Parathyroid adenoma (tissue), 2 donors: Measurements from ENCODE around the gene TPX2.
A peak's percentile ranks its signal among the peaks of the same experiment; 100 is the strongest.

ENCODE experiments used
- H2AFZ ChIP-seq: fragments of 300-600 bp; sonication (generic); one replicate; pipeline ENCODE4 v1.7.0; 2017; ENCODE audit warnings: antibody characterized with exemption, mild to moderate bottlenecking
- H3K27ac ChIP-seq: fragments of 300-600 bp; sonication (generic); one replicate; pipeline ENCODE4 v1.7.0; 2017
- H3K27me3 ChIP-seq: fragments of 300-600 bp; sonication (generic); one replicate; pipeline ENCODE4 v1.7.0; 2017; ENCODE audit warnings: low read length; ENCODE audit not compliant: control insufficient read depth, insufficient read depth
- H3K36me3 ChIP-seq: fragments of 300-600 bp; sonication (generic); one replicate; pipeline ENCODE4 v1.7.0; 2017; ENCODE audit warnings: low read length; ENCODE audit not compliant: control insufficient read depth, insufficient read depth
- H3K4me1 ChIP-seq: fragments of 300-600 bp; sonication (generic); one replicate; pipeline ENCODE4 v1.7.0; 2017; ENCODE audit warnings: control low read depth
- H3K4me2 ChIP-seq: fragments of 300-600 bp; sonication (generic); one replicate; pipeline ENCODE4 v1.7.0; 2017; ENCODE audit warnings: low read length
- H3K4me3 ChIP-seq: fragments of 300-600 bp; sonication (generic); one replicate; pipeline ENCODE4 v1.7.0; 2017; ENCODE audit warnings: low read depth, low read length
- H3K79me2 ChIP-seq: fragments of 300-600 bp; sonication (generic); one replicate; pipeline ENCODE4 v1.7.0; 2017; ENCODE audit warnings: control low read depth
- H3K9ac ChIP-seq: fragments of 300-600 bp; sonication (generic); one replicate; pipeline ENCODE4 v1.7.0; 2017; ENCODE audit warnings: mild to moderate bottlenecking
- H3K9me3 ChIP-seq: fragments of 300-600 bp; sonication (generic); one replicate; pipeline ENCODE4 v1.7.0; 2017; ENCODE audit warnings: low read length; ENCODE audit not compliant: control insufficient read depth
- TF ChIP-seq, protein P1 (sequence below): fragments of 300-600 bp; sonication (generic); IDR thresholded peaks from one replicate; pipeline ENCODE4 v1.7.0; 2017; ENCODE audit warnings: antibody characterized with exemption, mild to moderate bottlenecking
- donor health status: primary hyperparathyroidism.

TPX2 gene

DNA sequence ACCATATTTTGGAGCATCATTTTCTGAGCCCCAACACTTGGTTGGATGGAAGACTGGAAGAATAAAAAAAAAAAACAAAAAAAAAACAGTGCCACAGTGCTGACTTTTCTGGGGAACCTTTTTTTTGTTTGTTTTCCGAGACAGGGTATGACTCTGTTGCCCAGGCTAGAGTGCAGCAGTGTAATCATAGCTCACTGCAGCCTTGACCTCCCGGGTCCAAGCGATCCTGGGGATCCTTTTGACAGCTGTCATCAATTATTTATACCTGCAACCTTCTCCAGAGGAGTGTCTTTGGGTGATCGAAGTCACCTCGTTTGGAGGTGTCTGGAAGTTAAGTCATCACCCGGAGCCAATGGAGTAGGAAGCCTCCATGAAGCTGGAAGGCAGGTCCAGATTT, 7.8 kb upstream of the TPX2 start:
- TF ChIP-seq, protein P1, sequence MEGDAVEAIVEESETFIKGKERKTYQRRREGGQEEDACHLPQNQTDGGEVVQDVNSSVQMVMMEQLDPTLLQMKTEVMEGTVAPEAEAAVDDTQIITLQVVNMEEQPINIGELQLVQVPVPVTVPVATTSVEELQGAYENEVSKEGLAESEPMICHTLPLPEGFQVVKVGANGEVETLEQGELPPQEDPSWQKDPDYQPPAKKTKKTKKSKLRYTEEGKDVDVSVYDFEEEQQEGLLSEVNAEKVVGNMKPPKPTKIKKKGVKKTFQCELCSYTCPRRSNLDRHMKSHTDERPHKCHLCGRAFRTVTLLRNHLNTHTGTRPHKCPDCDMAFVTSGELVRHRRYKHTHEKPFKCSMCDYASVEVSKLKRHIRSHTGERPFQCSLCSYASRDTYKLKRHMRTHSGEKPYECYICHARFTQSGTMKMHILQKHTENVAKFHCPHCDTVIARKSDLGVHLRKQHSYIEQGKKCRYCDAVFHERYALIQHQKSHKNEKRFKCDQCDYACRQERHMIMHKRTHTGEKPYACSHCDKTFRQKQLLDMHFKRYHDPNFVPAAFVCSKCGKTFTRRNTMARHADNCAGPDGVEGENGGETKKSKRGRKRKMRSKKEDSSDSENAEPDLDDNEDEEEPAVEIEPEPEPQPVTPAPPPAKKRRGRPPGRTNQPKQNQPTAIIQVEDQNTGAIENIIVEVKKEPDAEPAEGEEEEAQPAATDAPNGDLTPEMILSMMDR, result no peak
- Histone ChIP-seq H3K36me3 (no peaks in the 10 kb centered on the region), H2AFZ (no peak overlapping the region), H3K9ac (no peak overlapping the region), H3K27ac (no peak overlapping the region), H3K4me1 (no peaks in the 10 kb centered on the region), H3K79me2 (no peaks in the 10 kb centered on the region), H3K4me2 (no peak overlapping the region), H3K9me3 (no peaks in the 10 kb centered on the region), H3K27me3 (no peaks in the 10 kb centered on the region), H3K4me3 (no peak overlapping the region)

GRCh38 chr20:31739550-31739977, 474 bp downstream of the TPX2 start:
- no peaks in the 10 kb centered on the region for H3K27me3 ChIP-seq
- H3K79me2 ChIP-seq, result no peaks in the 10 kb centered on the region
- H2AFZ ChIP-seq, result peak overlapping the region; percentile 85
- peak overlapping the region; percentile 96 for H3K4me2 ChIP-seq
- H3K27ac ChIP-seq, result no peak overlapping the region
- H3K9me3 ChIP-seq, result no peaks in the 10 kb centered on the region
- H3K9ac ChIP-seq, result no peak overlapping the region
- H3K36me3 ChIP-seq, result no peaks in the 10 kb centered on the region
- no peaks in the 10 kb centered on the region for H3K4me1 ChIP-seq
- peak overlapping the region; percentile 61 for H3K4me3 ChIP-seq
- TF ChIP-seq, protein P1, result no peak

DNA sequence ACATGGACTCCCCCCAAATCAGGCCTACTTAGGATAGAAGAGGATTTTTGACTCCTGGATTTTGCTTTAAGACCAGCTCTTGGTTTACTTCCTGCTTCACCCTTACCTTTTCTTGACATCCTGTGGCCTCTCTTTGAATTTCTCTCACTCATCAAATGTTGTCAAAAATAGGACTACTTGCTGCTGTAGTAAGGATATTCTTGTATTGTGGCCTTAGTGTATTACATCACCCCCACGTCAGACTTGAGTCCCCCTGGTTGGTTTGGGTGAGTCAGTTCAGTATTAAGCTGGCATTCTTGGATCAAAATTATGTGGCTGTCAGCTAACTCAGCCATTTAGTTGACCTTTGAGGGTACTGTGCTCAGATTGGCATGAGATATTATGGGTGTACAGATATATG, 1.1 kb downstream of the TPX2 start:
- no peak overlapping the region for H2AFZ ChIP-seq
- H3K27ac ChIP-seq, result no peak overlapping the region
- H3K9ac ChIP-seq, result no peak overlapping the region
- H3K36me3 ChIP-seq, result no peaks in the 10 kb centered on the region
- TF ChIP-seq, protein P1, result no peak
- H3K27me3 ChIP-seq, result no peaks in the 10 kb centered on the region
- no peak overlapping the region for H3K4me2 ChIP-seq
- no peaks in the 10 kb centered on the region for H3K9me3 ChIP-seq
- no peaks in the 10 kb centered on the region for H3K4me1 ChIP-seq
- no peaks in the 10 kb centered on the region for H3K79me2 ChIP-seq
- H3K4me3 ChIP-seq, result no peak overlapping the region

DNA sequence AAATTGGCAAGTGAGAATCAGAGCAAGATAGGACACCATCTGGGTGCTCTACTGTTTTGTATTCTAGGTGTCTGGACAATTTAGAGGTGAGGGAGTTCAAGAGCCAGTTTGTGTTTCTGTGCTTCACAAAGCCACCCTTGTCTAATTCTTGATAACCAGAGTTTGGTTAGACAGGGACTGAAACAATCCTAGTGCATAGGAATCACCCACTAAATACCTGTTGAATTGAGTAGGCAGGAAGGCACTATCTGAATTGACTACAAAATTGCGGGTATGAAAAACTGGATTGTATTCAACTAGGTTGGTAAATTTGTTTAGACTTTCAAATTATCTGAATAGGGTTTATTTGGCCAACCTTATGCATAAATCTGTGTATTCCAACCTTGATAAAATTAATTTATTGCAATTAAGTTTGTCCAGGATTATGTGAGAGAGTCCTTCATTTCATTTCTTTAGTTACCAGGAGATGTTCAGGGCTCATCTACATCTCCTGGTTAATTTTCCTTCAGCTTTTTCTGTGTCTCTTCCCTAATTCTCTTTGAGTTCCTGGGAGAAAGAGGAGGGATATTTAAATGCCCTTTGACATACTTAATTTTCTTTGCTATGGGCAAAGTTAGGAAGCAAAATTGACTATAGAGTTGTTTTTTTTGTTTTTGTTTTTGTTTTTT, 1.7 kb downstream of the TPX2 start:
- no peaks in the 10 kb centered on the region for H3K27me3 ChIP-seq
- no peak overlapping the region for H3K27ac ChIP-seq
- H3K36me3 ChIP-seq, result no peaks in the 10 kb centered on the region
- no peak overlapping the region for H3K4me2 ChIP-seq
- TF ChIP-seq, protein P1, result no peak
- no peaks in the 10 kb centered on the region for H3K79me2 ChIP-seq
- H3K9me3 ChIP-seq, result no peaks in the 10 kb centered on the region
- H3K9ac ChIP-seq, result no peak overlapping the region
- H2AFZ ChIP-seq, result no peak overlapping the region
- no peak overlapping the region for H3K4me3 ChIP-seq
- no peaks in the 10 kb centered on the region for H3K4me1 ChIP-seq
